CD4-positive, alpha-beta memory T cell (primary cell): ENCODE measurements around the gene GET4. TPM values are rescaled to one million over a fixed set of nuclear protein-coding genes. Genes with fewer than 3 reads are reported as not detected.
A peak's percentile ranks its signal among the peaks of the same experiment; 100 is the strongest.

Experiments used
- CTCF ChIA-PET: fragments of 350-600 bp; sonication (Branson Sonifier 250); formaldehyde crosslinking; loops from one replicate; lab custom pipeline; 2021; ENCODE audit warnings: inconsistent platforms; ENCODE audit not compliant: partially characterized antibody; lab: Charles Lee
- POLR2A ChIA-PET: fragments of 350-600 bp; sonication (Branson Sonifier 250); formaldehyde crosslinking; loops from one replicate; lab custom pipeline; 2021; ENCODE audit not compliant: partially characterized antibody; lab: Charles Lee
- DNase-seq, 5 donors: peaks; one replicate each; pipeline versions ENCODE4 v3.0.0 to v3.0.0-alpha.2; 2020 to 2022; ENCODE audit warnings: mixed read lengths in 1 of 5
- H3K27ac ChIP-seq: one replicate; pipeline ENCODE4 v1.7.0; 2013; ENCODE audit warnings: low read depth, low read length
- H3K27me3 ChIP-seq: 2 replicates; pipeline ENCODE4 v1.7.0; 2013; ENCODE audit warnings: mild to moderate bottlenecking, low read length, moderate library complexity; ENCODE audit not compliant: insufficient read depth
- H3K36me3 ChIP-seq: 2 replicates; pipeline ENCODE4 v1.7.0; 2013; ENCODE audit warnings: mild to moderate bottlenecking, low read length, moderate library complexity; ENCODE audit not compliant: insufficient read depth
- H3K4me1 ChIP-seq: 2 replicates; pipeline ENCODE4 v1.7.0; 2013; ENCODE audit warnings: mild to moderate bottlenecking, low read length, moderate library complexity; ENCODE audit not compliant: insufficient read depth
- H3K4me3 ChIP-seq, 2 donors: one replicate each; pipeline ENCODE4 v1.7.0; 2013; ENCODE audit warnings: low read length in 2 of 2, mild to moderate bottlenecking in 1 of 2
- H3K9me3 ChIP-seq, 2 donors: one replicate each; pipeline ENCODE4 v1.7.0; 2013; ENCODE audit warnings: low read length in 2 of 2, control low read depth in 1 of 2; ENCODE audit not compliant: control insufficient read depth in 1 of 2
- H3K27ac Mint-ChIP-seq, 7 donors: one replicate each; pipeline ENCODE4 v1.8.0; 2020 to 2021; ENCODE audit warnings: mixed read lengths in 7 of 7, mild to moderate bottlenecking in 6 of 7, inconsistent platforms in 3 of 7, moderate library complexity in 3 of 7
- H3K27me3 Mint-ChIP-seq, 2 donors: one replicate each; pipeline ENCODE4 v1.8.0; 2020 to 2021; ENCODE audit warnings: mixed read lengths in 2 of 2
- H3K36me3 Mint-ChIP-seq, 2 donors: one replicate each; pipeline ENCODE4 v1.8.0; 2020 to 2021; ENCODE audit warnings: mixed read lengths in 2 of 2, inconsistent platforms in 1 of 2, mild to moderate bottlenecking in 1 of 2
- H3K4me1 Mint-ChIP-seq, 4 donors: one replicate each; pipeline ENCODE4 v1.8.0; 2020 to 2021; ENCODE audit warnings: mixed read lengths in 4 of 4, mild to moderate bottlenecking in 1 of 4
- H3K4me3 Mint-ChIP-seq, 8 donors: one replicate each; pipeline ENCODE4 v1.8.0; 2020 to 2021; ENCODE audit warnings: mixed read lengths in 8 of 8, mild to moderate bottlenecking in 7 of 8, moderate library complexity in 6 of 8, inconsistent platforms in 3 of 8
- H3K9me3 Mint-ChIP-seq, 8 donors: one replicate each; pipeline ENCODE4 v1.8.0; 2020 to 2021; ENCODE audit warnings: mixed read lengths in 8 of 8, mild to moderate bottlenecking in 5 of 8, inconsistent platforms in 3 of 8, moderate library complexity in 1 of 8
- intact Hi-C: fragments of 100-400 bp; cut with micrococcal nuclease; formaldehyde crosslinking; loops from one replicate; pipeline ENCODE4 v1.15.1; 2023
- polyA plus RNA-seq, 2 donors: library from polyadenylated mRNA; unstranded; fragments of 300-500 nt; fragmentation: Illumina TruSeq; gene quantifications; one replicate each; pipeline ENCODE4 v1.2.3, GENCODE V29; 2021
- total RNA-seq, 2 experiments: library from RNA; stranded (reverse); gene quantifications; one replicate each; pipeline ENCODE4 v1.2.3, GENCODE V29; 2021

Gene GET4
- total and polyA plus RNA-seq, 4 experiments from 2014 or later = 22.0 to 51.6 (median 38.1) TPM

DNA sequence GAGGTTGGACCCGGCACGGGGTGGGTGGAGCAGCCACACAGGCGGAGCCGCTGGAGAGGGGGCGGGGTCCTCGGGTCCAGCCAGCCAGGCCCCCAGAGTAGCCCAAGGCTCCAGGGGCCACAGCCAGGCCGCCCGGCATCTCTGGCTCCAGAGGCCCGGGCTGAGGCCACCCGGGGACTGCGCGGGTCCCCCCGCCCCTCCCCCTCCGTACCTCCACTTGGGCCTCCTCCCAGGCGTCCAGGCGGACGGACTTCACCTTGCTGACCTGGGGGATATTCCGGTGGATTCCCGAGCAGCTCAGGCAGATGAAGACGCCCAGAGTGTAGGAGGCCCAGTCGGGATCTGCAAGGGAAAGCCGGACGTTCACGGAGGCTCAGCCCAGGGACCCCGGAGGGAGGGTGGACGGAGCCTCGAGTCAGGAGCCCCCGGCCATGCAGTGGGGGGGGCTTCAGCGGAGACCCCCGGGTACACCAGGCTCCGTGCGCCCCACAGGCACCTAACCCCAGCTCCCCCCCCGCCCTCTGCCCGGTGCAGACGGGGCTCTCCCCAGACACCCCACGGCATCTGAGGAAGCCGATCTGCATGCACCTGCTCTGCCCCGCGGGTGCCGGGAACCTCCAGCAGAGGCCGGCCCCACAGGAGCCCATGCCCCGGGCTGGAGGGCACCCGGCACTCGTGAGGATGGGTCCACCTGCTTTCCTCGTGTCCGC lies 59.0 kb downstream of the GET4 start:
- no peak for DNase-seq
- Mint-ChIP-seq H3K9me3 (peaks cover 0 to 6% (median 3%) of the 10 kb centered on the region in 8 donors), H3K36me3 (peaks cover 0 to 4% of the 10 kb centered on the region in 2 donors), H3K27me3 (no peaks in the 10 kb centered on the region), H3K4me1 (peaks cover 0 to 7% (median 5%) of the 10 kb centered on the region in 4 donors), H3K4me3 (no peak overlapping the region), H3K27ac (no peak overlapping the region)
- H3K9me3 ChIP-seq = peaks cover 0 to 2% of the 10 kb centered on the region in 2 donors
- CTCF ChIA-PET = no interaction called here
- no peak overlapping the region for H3K4me3 ChIP-seq
- POLR2A ChIA-PET = no interaction called here
- H3K27me3 ChIP-seq = no peaks in the 10 kb centered on the region
- intact Hi-C loops = no loop called here
- H3K4me1 ChIP-seq = peaks cover 5% of the 10 kb centered on the region
- H3K27ac ChIP-seq = no peak overlapping the region
- H3K36me3 ChIP-seq = no peaks in the 10 kb centered on the region

- Histone ChIP-seq H3K27me3 (no peaks in the 10 kb centered on the region), H3K36me3 (no peaks in the 10 kb centered on the region), H3K4me1 (peaks cover 5% of the 10 kb centered on the region), H3K4me3 (no peak overlapping the region), H3K9me3 (peaks cover 0 to 6% of the 10 kb centered on the region in 2 donors), H3K27ac (no peak overlapping the region)
- no peak overlapping the region for H3K4me3 Mint-ChIP-seq
- intact Hi-C loops = no loop called here
- H3K36me3 Mint-ChIP-seq = peaks cover 0 to 5% of the 10 kb centered on the region in 2 donors
- H3K9me3 Mint-ChIP-seq = peaks cover 0 to 12% (median 4%) of the 10 kb centered on the region in 8 donors
- ChIA-PET CTCF (no interaction called here), POLR2A (no interaction called here)
- no peaks in the 10 kb centered on the region for H3K27me3 Mint-ChIP-seq
- H3K4me1 Mint-ChIP-seq = peaks cover under 1 to 7% (median 5%) of the 10 kb centered on the region in 4 donors
- peak overlapping the region in 1 of 7 donors; percentile 68 for H3K27ac Mint-ChIP-seq
- DNase-seq = no peak
Measured at GRCh38 chr7:935874-936385, 59.6 kb downstream of the GET4 start.

DNA sequence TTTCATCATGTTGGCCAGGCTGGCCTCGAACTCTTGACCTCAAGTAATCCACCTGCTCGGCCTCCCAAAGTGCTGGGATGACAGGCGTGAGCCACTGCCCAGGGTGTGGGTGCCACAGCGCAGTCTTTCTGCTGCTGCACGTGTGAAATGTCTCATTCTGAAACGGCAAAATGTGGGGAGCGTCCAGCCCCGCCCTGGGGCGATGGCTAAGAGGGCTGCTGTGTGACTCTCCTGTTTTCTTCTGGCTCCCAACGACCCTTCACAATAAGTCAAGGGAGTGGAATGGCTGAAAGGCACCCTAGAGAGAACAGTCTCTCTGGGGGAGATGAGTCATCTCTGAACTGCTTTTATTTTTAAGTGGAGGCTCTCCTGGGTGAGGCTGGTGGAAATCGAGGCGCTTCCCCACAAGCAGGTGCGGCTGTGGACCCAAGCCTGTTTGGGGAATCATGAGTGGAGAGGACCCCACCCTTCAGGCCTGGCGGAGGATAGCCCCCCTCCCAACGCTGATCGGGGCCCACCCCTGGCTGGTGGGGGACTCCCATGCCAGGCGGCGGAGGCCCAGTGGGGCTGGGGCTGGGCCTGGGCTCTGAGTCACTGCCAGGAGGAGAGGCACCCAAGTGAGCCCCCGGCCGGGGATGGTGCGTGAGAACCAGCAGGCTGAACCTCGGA lies 60.2 kb downstream of the GET4 start:
- Mint-ChIP-seq H3K27ac (peak overlapping the region in 3 of 7 donors; percentile 15 to 68 (median 41)), H3K36me3 (peaks cover 0 to 5% of the 10 kb centered on the region in 2 donors), H3K9me3 (peaks cover 0 to 15% (median 4%) of the 10 kb centered on the region in 8 donors), H3K27me3 (no peaks in the 10 kb centered on the region), H3K4me3 (no peak overlapping the region), H3K4me1 (peaks cover 4 to 7% (median 6%) of the 10 kb centered on the region in 4 donors)
- ChIA-PET CTCF (no interaction called here), POLR2A (no interaction called here)
- H3K9me3 ChIP-seq = peaks cover 0 to 6% of the 10 kb centered on the region in 2 donors
- DNase-seq = no peak
- H3K27me3 ChIP-seq = no peaks in the 10 kb centered on the region
- intact Hi-C loops = no loop called here
- no peak overlapping the region for H3K27ac ChIP-seq
- no peak overlapping the region for H3K4me3 ChIP-seq
- H3K4me1 ChIP-seq = peaks cover 5% of the 10 kb centered on the region
- no peaks in the 10 kb centered on the region for H3K36me3 ChIP-seq

DNA sequence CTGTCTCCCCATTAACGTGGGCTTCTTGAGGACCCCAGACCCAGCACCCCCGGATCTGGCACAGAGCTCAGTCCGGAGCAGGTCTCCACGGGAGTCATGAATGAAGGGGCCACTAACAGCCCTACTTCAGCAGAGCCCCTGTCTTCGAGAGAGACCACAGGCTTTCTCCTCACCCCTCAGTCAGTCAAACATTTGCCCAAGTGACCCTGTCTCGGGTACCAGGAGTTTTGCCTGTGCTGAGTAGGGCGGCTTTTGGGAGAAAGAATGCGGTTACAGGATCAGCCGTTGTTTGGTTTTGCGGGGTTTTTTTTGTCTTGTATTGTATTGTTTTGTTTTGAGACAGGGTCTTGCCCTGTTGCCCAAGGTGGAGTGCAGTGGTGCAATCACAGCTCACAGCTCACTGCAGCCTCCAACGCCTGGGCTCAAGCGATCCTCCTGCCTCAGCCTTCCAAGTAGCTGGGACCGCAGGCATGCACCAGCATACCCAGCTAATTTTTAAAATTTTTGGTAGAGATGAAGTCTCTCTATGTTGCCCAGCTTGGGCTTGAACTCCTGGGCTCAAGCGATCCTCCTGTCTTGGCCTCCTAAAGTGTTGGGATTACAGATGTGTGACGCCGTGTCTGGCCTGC lies 61.6 kb downstream of the GET4 start:
- Mint-ChIP-seq H3K4me1 (peaks cover 4 to 9% (median 6%) of the 10 kb centered on the region in 4 donors), H3K27ac (no peak overlapping the region), H3K36me3 (peaks cover 0 to 5% of the 10 kb centered on the region in 2 donors), H3K4me3 (no peak overlapping the region), H3K9me3 (peaks cover 0 to 15% (median 5%) of the 10 kb centered on the region in 8 donors), H3K27me3 (peaks cover 0 to 2% of the 10 kb centered on the region in 2 donors)
- POLR2A ChIA-PET = interaction anchor here (1.4 kb wide), 1 partner anchor 14 kb away, joined by 4 read pairs; no protein-coding TSS in a partner anchor
- Histone ChIP-seq H3K36me3 (no peaks in the 10 kb centered on the region), H3K27me3 (no peaks in the 10 kb centered on the region), H3K4me1 (peaks cover 5% of the 10 kb centered on the region), H3K27ac (no peak overlapping the region), H3K4me3 (no peak overlapping the region), H3K9me3 (peaks cover 0 to 6% of the 10 kb centered on the region in 2 donors)
- intact Hi-C loops = no loop called here
- no peak for DNase-seq
- CTCF ChIA-PET = interaction anchor here (0.9 to 2.3 kb wide), 2 partner anchors 9 to 29 kb away, joined by 3 to 7 read pairs; no protein-coding TSS in a partner anchor

DNA sequence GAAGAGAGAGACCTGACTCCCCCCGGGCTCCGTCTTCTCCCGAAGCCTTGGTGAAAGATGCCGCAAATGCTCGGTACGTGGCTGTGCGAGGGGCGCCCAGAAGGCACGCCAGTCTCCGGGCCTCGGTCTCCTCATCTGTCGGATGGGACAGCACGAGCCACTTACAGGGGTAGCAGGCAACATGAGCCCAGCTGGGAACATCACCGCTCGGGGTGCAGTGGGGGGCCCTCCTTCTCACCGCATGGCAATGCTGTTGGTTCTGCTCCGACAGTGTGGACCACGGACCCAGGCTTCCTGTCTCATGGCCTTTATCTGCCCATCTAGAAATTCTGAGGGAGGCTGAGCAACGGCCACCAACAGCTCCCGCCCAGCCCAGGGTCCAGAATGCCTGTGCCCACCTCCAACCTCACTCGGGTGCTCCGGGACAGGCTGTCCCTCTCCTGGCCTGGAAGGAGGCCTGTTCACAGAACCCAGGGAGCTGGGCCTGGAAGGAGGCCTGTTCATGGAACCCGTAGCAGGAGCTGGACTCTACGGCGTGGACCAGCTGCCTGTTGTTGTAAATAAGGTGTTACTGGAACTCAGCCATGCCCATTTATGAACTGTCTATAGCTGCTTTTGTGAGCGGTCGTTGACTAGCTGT lies 62.3 kb downstream of the GET4 start:
- no peak overlapping the region for H3K27ac ChIP-seq
- intact Hi-C loops = no loop called here
- Mint-ChIP-seq H3K4me1 (peaks cover 4 to 9% (median 6%) of the 10 kb centered on the region in 4 donors), H3K9me3 (peaks cover 0 to 15% (median 5%) of the 10 kb centered on the region in 8 donors), H3K4me3 (no peak overlapping the region), H3K27ac (no peak overlapping the region), H3K36me3 (peaks cover 0 to 5% of the 10 kb centered on the region in 2 donors), H3K27me3 (peaks cover 0 to 2% of the 10 kb centered on the region in 2 donors)
- CTCF ChIA-PET = interaction anchor here (0.9 to 2.3 kb wide), 2 partner anchors 9 to 30 kb away, joined by 3 to 7 read pairs; no protein-coding TSS in a partner anchor
- no peaks in the 10 kb centered on the region for H3K27me3 ChIP-seq
- no peak overlapping the region for H3K4me3 ChIP-seq
- no peaks in the 10 kb centered on the region for H3K36me3 ChIP-seq
- H3K4me1 ChIP-seq = peaks cover 5% of the 10 kb centered on the region
- peaks cover 0 to 6% of the 10 kb centered on the region in 2 donors for H3K9me3 ChIP-seq
- POLR2A ChIA-PET = interaction anchor here (1.4 kb wide), 1 partner anchor 15 kb away, joined by 4 read pairs; no protein-coding TSS in a partner anchor
- DNase-seq = no peak

GRCh38 chr7:939843-940242 lies 63.5 kb downstream of the GET4 start:
- CTCF ChIA-PET = no interaction called here
- Histone ChIP-seq H3K4me3 (no peak overlapping the region), H3K9me3 (peaks cover 0 to 6% of the 10 kb centered on the region in 2 donors), H3K36me3 (no peaks in the 10 kb centered on the region), H3K27me3 (no peaks in the 10 kb centered on the region), H3K4me1 (peaks cover 5% of the 10 kb centered on the region), H3K27ac (no peak overlapping the region)
- POLR2A ChIA-PET = no interaction called here
- H3K4me1 Mint-ChIP-seq = peaks cover 4 to 9% (median 6%) of the 10 kb centered on the region in 4 donors
- H3K9me3 Mint-ChIP-seq = peaks cover 0 to 15% (median 5%) of the 10 kb centered on the region in 8 donors
- H3K27ac Mint-ChIP-seq = no peak overlapping the region
- H3K36me3 Mint-ChIP-seq = peaks cover 0 to 5% of the 10 kb centered on the region in 2 donors
- no peak overlapping the region for H3K4me3 Mint-ChIP-seq
- peaks cover 0 to 2% of the 10 kb centered on the region in 2 donors for H3K27me3 Mint-ChIP-seq
- intact Hi-C loops = loop anchor here (2.0 kb wide), 1 partner anchor 17 kb away; no protein-coding TSS in a partner anchor
- no peak for DNase-seq
